Measurements from ENCODE around the gene TAF7. TPM values are rescaled to one million over a fixed set of nuclear protein-coding genes. Genes with fewer than 3 reads are reported as not detected.
"Not testable (repeated sequence)": the region's sequence is repeated elsewhere in the genome, so short reads cannot be mapped to it uniquely, and the experiment has no call there.

Gene TAF7
- total RNA-seq, 2 donors from 2014 or later = 73.9 to 82.6 TPM

GRCh38 chr5:141351591-141351990 is 31.0 kb upstream of the TAF7 start:
- Histone ChIP-seq H3K4me1 (no peaks in the 10 kb centered on the region), H3K9me3 (peaks cover 4 to 91% of the 10 kb centered on the region in 2 donors), H3K27ac (no peak overlapping the region), H3K27me3 (no peaks in the 10 kb centered on the region), H3K4me3 (no peak overlapping the region), H3K36me3 (no peaks in the 10 kb centered on the region)
- DNase-seq (ENCODE audit: low spot score) = no peak
- no peak for TF ChIP-seq CTCF (IDR thresholded peaks at IDR 0.05)

DNA sequence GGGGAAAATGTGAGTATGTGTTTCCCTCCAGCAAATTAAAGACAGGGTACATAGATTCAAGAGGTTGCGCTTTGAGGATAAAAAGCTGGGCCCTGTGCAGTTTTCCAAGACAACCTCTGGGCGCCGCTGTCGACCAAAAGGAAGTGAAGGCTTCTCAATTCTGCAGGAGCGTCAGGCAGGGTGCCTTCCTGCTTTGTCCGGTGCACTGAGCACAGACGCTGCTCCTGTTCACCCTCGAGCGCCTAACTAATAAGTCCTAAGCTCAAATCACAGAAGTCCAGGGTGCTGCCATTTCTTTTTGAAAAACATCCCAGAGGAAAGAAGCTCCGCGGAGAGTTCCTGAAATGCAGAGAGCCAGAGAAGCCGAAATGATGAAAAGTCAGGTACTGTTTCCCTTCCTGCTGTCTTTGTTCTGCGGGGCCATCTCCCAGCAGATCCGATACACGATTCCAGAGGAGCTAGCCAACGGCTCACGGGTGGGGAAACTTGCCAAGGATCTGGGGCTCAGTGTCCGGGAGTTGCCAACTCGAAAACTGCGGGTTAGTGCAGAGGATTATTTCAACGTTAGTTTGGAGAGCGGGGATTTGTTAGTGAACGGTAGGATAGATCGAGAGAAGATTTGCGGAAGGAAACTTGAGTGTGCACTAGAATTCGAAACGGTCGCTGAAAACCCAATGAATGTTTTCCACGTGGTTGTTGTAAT is 29.5 kb upstream of the TAF7 start, which contains the start of gene PCDHGB1:
Gene PCDHGB1, plus strand, starts transcription at position 183 of the 703 bp plus-strand sequence. Its CDS starts 162 bp downstream, at position 345.
- peak; percentile 11 to 66 for TF ChIP-seq CTCF (IDR thresholded peaks at IDR 0.05)
- Histone ChIP-seq H3K36me3 (no peaks in the 10 kb centered on the region), H3K4me1 (no peaks in the 10 kb centered on the region), H3K4me3 (peak within 1 kb of the TSS in 1 of 2 donors; percentile 21), H3K9me3 (peaks cover 10 to 84% of the 10 kb centered on the region in 2 donors), H3K27me3 (no peaks in the 10 kb centered on the region), H3K27ac (no peak within 1 kb of the TSS)
- no peak for DNase-seq (ENCODE audit: low spot score)

GRCh38 chr5:141346017-141346416 is 25.4 kb upstream of the TAF7 start:
- H3K36me3 ChIP-seq; H3K27ac ChIP-seq; H3K27me3 ChIP-seq; H3K4me1 ChIP-seq; DNase-seq (ENCODE audit: low spot score); H3K4me3 ChIP-seq: not testable (repeated sequence)
- peaks cover 19 to 82% of the 10 kb centered on the region in 2 donors for H3K9me3 ChIP-seq

- no peak overlapping the region for H3K4me3 ChIP-seq
- DNase-seq (ENCODE audit: low spot score) = no peak
These were observed 24.7 kb upstream of the TAF7 start for GRCh38 chr5:141345327-141345726.

GRCh38 chr5:141343953-141344463 is 23.4 kb upstream of the TAF7 start:
- Histone ChIP-seq H3K4me3 (peak overlapping the region; percentile 35 to 48), H3K36me3 (no peaks in the 10 kb centered on the region), H3K9me3 (peaks cover 31 to 81% of the 10 kb centered on the region in 2 donors), H3K27me3 (no peaks in the 10 kb centered on the region), H3K27ac (peak overlapping the region; percentile 67 to 68), H3K4me1 (no peaks in the 10 kb centered on the region)
- peak in 1 of 2 donors; percentile 1 for TF ChIP-seq CTCF (IDR thresholded peaks at IDR 0.05)
- DNase-seq (ENCODE audit: low spot score) = no peak

More at GRCh38 chr5:141345327-141345726, 24.7 kb upstream of the TAF7 start:
- Histone ChIP-seq H3K27me3 (no peaks in the 10 kb centered on the region), H3K36me3 (no peaks in the 10 kb centered on the region), H3K9me3 (peaks cover 19 to 79% of the 10 kb centered on the region in 2 donors), H3K27ac (no peak overlapping the region), H3K4me1 (no peaks in the 10 kb centered on the region)
- no peak for TF ChIP-seq CTCF (IDR thresholded peaks at IDR 0.05)

DNA sequence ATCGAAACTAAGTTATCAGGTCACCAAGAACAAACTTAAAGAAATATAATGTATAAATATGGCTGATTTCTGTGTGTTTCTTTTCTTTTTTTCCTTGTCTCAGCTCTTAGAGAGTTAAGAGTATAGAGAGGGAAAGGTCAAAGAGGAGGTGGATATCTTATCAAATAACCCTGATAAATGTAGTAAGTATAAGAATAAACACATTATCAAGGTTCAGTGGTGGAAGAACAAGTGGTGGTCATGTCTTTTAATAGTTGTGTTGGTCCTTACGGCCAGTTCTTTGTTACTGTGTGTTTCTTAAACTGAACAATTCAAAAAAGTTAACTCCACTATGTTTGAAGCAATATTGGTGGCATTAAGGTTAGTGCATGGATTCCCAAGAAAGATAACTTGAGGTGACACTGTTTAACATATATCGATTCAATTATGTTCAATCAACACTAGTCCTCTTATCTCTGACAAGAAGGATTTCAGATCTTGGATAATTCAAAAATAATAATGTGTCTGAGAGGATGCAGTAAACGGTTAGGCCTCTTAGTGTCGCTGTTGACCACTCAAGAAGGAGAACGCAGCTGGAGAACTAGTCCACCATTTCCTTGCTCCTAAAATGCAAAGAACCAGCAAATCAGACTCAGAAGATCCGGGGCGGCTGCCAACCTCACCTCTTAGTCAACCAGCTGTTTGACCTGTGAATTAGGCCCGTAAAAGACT is 22.8 kb upstream of the TAF7 start, which contains the start of gene PCDHGA3:
Gene PCDHGA3, plus strand, starts transcription at position 588 of the 711 bp plus-strand sequence. CDS start 205 bp downstream, outside the sequence.
- H3K27ac ChIP-seq = peak within 1 kb of the TSS; percentile 67 to 68
- H3K9me3 ChIP-seq = peaks cover 33 to 79% of the 10 kb centered on the region in 2 donors
- H3K36me3 ChIP-seq = no peaks in the 10 kb centered on the region
- H3K4me1 ChIP-seq = no peaks in the 10 kb centered on the region
- no peaks in the 10 kb centered on the region for H3K27me3 ChIP-seq
- DNase-seq (ENCODE audit: low spot score) = no peak
- TF ChIP-seq CTCF (IDR thresholded peaks at IDR 0.05) = peak; percentile 31 to 66
- peak within 1 kb of the TSS; percentile 35 to 48 for H3K4me3 ChIP-seq
